ENCODE results near the gene C11orf91.

DNA sequence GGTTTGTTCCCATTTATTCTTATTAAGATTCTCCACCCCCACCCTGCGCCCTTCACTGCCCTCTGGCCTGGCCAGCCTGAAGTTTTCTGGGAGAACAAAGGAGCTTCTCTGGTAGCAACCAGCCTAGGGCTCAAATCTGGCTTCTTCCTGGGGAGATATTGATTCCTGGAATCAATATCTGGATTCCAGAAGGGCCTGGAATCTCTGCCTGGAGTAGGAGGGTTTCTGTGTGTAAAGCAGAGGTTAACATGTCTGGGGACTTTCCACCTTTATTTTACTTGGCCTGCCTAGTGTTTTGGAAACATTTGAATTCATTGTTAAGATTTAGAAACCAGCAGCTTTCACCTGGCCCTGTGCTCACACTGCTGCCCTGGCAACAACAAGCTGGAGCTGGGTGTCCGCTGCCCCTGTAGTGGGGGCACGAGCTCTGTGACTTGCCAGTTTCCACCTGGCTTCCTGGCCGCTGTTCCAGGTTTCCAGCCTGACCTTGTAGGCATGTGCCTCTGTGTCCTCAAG lies 5.5 kb downstream of the C11orf91 start:
- TF ChIP-seq CTCF (conservative IDR thresholded peaks at IDR 0.05) (no peak), EZH2 (IDR thresholded peaks at IDR 0.05; ENCODE audit: low read depth) (no peak)
